Measurements from ENCODE around the gene GSTT2. TPM values are rescaled to one million over a fixed set of nuclear protein-coding genes. Genes with fewer than 3 reads are reported as not detected.

Gene GSTT2
- total RNA-seq, 1 donor from 2014 or later: not detected

- TF ChIP-seq EZH2 (IDR thresholded peaks at IDR 0.05; ENCODE audit: insufficient read depth, low read length) (no peak), CTCF (IDR thresholded peaks at IDR 0.05; ENCODE audit: insufficient read depth, low read depth, low read length) (no peak)
- no peaks in the 10 kb centered on the region for H3K9me3 ChIP-seq (ENCODE audit: insufficient read depth, low read depth, low read length)
- H2AFZ ChIP-seq (ENCODE audit: low read depth, low read length): no peak overlapping the region
- H4K20me1 ChIP-seq (ENCODE audit: insufficient read depth, low read length): peaks cover 28% of the 10 kb centered on the region
- peaks cover 2% of the 10 kb centered on the region for H3K36me3 Mint-ChIP-seq (ENCODE audit: low read depth, unreplicated experiment)
- H3K9ac ChIP-seq (ENCODE audit: low read length): no peak overlapping the region
- H3K4me3 Mint-ChIP-seq (ENCODE audit: unreplicated experiment): no peak overlapping the region
- H3K27me3 Mint-ChIP-seq (ENCODE audit: low read depth, unreplicated experiment): no peaks in the 10 kb centered on the region
- peaks cover 44% of the 10 kb centered on the region for H3K79me2 ChIP-seq (ENCODE audit: insufficient read depth, low read length)
- H3K36me3 ChIP-seq (ENCODE audit: insufficient read depth, low read length): no peaks in the 10 kb centered on the region
- no peak overlapping the region for H3K27ac ChIP-seq (ENCODE audit: low read depth, low read length)
- H3K9me3 Mint-ChIP-seq (ENCODE audit: unreplicated experiment): no peaks in the 10 kb centered on the region
- H3K27me3 ChIP-seq (ENCODE audit: insufficient read depth, low read length): no peaks in the 10 kb centered on the region
- DNase-seq (ENCODE audit: low read depth): no peak
- no peak overlapping the region for H3K4me2 ChIP-seq (ENCODE audit: low read length)
- no peak for FAIRE-seq
- H3K4me3 ChIP-seq (ENCODE audit: insufficient read depth, low read depth, low read length): no peak overlapping the region
- H3K27ac Mint-ChIP-seq (ENCODE audit: unreplicated experiment): no peak overlapping the region
- H3K4me1 Mint-ChIP-seq (ENCODE audit: low read depth, unreplicated experiment): peaks cover 5% of the 10 kb centered on the region
- no peaks in the 10 kb centered on the region for H3K4me1 ChIP-seq (ENCODE audit: insufficient read depth, low read length)
Observed at GRCh38 chr22:24021304-24021703, 41.4 kb downstream of the GSTT2 start.

GRCh38 chr22:24023204-24023789, 43.4 kb downstream of the GSTT2 start:
- Histone ChIP-seq H3K9ac (ENCODE audit: low read length) (no peak overlapping the region), H3K4me2 (ENCODE audit: low read length) (no peak overlapping the region), H3K4me3 (ENCODE audit: insufficient read depth, low read depth, low read length) (no peak overlapping the region), H3K4me1 (ENCODE audit: insufficient read depth, low read length) (no peaks in the 10 kb centered on the region), H2AFZ (ENCODE audit: low read depth, low read length) (no peak overlapping the region), H3K36me3 (ENCODE audit: insufficient read depth, low read length) (no peaks in the 10 kb centered on the region), H3K9me3 (ENCODE audit: insufficient read depth, low read depth, low read length) (no peaks in the 10 kb centered on the region), H4K20me1 (ENCODE audit: insufficient read depth, low read length) (peaks cover 31% of the 10 kb centered on the region), H3K27ac (ENCODE audit: low read depth, low read length) (no peak overlapping the region), H3K27me3 (ENCODE audit: insufficient read depth, low read length) (no peaks in the 10 kb centered on the region), H3K79me2 (ENCODE audit: insufficient read depth, low read length) (peaks cover 39% of the 10 kb centered on the region)
- TF ChIP-seq EZH2 (IDR thresholded peaks at IDR 0.05; ENCODE audit: insufficient read depth, low read length) (no peak), CTCF (IDR thresholded peaks at IDR 0.05; ENCODE audit: insufficient read depth, low read depth, low read length) (no peak)
- Mint-ChIP-seq H3K27me3 (ENCODE audit: low read depth, unreplicated experiment) (no peaks in the 10 kb centered on the region), H3K27ac (ENCODE audit: unreplicated experiment) (no peak overlapping the region), H3K36me3 (ENCODE audit: low read depth, unreplicated experiment) (peaks cover 2% of the 10 kb centered on the region), H3K4me1 (ENCODE audit: low read depth, unreplicated experiment) (peaks cover 5% of the 10 kb centered on the region), H3K9me3 (ENCODE audit: unreplicated experiment) (no peaks in the 10 kb centered on the region), H3K4me3 (ENCODE audit: unreplicated experiment) (no peak overlapping the region)
- DNase-seq (ENCODE audit: low read depth) (no peak), FAIRE-seq (peak; percentile 39)

- no peak for FAIRE-seq
- no peak for TF ChIP-seq CTCF (IDR thresholded peaks at IDR 0.05; ENCODE audit: insufficient read depth, low read depth, low read length)
- no peak for TF ChIP-seq EZH2 (IDR thresholded peaks at IDR 0.05; ENCODE audit: insufficient read depth, low read length)
- Mint-ChIP-seq H3K4me3 (ENCODE audit: unreplicated experiment) (no peak overlapping the region), H3K36me3 (ENCODE audit: low read depth, unreplicated experiment) (peaks cover 2% of the 10 kb centered on the region), H3K27me3 (ENCODE audit: low read depth, unreplicated experiment) (no peaks in the 10 kb centered on the region), H3K27ac (ENCODE audit: unreplicated experiment) (no peak overlapping the region), H3K4me1 (ENCODE audit: low read depth, unreplicated experiment) (peaks cover 5% of the 10 kb centered on the region), H3K9me3 (ENCODE audit: unreplicated experiment) (no peaks in the 10 kb centered on the region)
- Histone ChIP-seq H4K20me1 (ENCODE audit: insufficient read depth, low read length) (peaks cover 36% of the 10 kb centered on the region), H3K9ac (ENCODE audit: low read length) (no peak overlapping the region), H3K27ac (ENCODE audit: low read depth, low read length) (no peak overlapping the region), H3K36me3 (ENCODE audit: insufficient read depth, low read length) (no peaks in the 10 kb centered on the region), H2AFZ (ENCODE audit: low read depth, low read length) (no peak overlapping the region), H3K4me3 (ENCODE audit: insufficient read depth, low read depth, low read length) (no peak overlapping the region), H3K79me2 (ENCODE audit: insufficient read depth, low read length) (peaks cover 44% of the 10 kb centered on the region), H3K27me3 (ENCODE audit: insufficient read depth, low read length) (no peaks in the 10 kb centered on the region), H3K4me2 (ENCODE audit: low read length) (no peak overlapping the region), H3K4me1 (ENCODE audit: insufficient read depth, low read length) (no peaks in the 10 kb centered on the region), H3K9me3 (ENCODE audit: insufficient read depth, low read depth, low read length) (no peaks in the 10 kb centered on the region)
- no peak for DNase-seq (ENCODE audit: low read depth)
Observed at GRCh38 chr22:24024354-24024753, 44.4 kb downstream of the GSTT2 start.

All from astrocyte (in vitro differentiated cells and primary cell).